Psoas muscle (tissue), 8 donors: Measurements from ENCODE around the gene TEAD1. TPM values are rescaled to one million over a fixed set of nuclear protein-coding genes. Genes with fewer than 3 reads are reported as not detected.

Source experiments
- ATAC-seq, 4 donors: fragments of 200-7000 bp; cut with Tn5 transposase; one replicate each; pipeline ENCODE4 v1.9.1; 2020; ENCODE audit warnings: moderate library complexity in 3 of 4, mild to moderate bottlenecking in 2 of 4
- DNase-seq, 2 donors: peaks; one replicate each; pipeline ENCODE4 v3.0.0-alpha.2; 2020
- H3K27ac ChIP-seq: fragments of 200-600 bp; one replicate; pipeline ENCODE4 v1.8.0; 2022
- H3K27me3 ChIP-seq, 3 donors: fragments of 200-600 bp in 1 of 3; one replicate each; pipeline versions ENCODE4 v1.6.1 to v1.8.0; 2013 to 2022; ENCODE audit warnings: low read length in 2 of 3, mild to moderate bottlenecking in 2 of 3, moderate library complexity in 1 of 3; ENCODE audit not compliant: insufficient read depth in 3 of 3
- H3K36me3 ChIP-seq, 2 donors: fragments of 200-600 bp in 1 of 2; one replicate each; pipeline versions ENCODE4 v1.6.1 to v1.8.0; 2013 to 2022; ENCODE audit warnings: low read depth in 1 of 2, mild to moderate bottlenecking in 1 of 2, moderate library complexity in 1 of 2; ENCODE audit not compliant: insufficient read depth in 1 of 2
- H3K4me1 ChIP-seq: fragments of 200-600 bp; one replicate; pipeline ENCODE4 v1.8.0; 2022
- H3K4me3 ChIP-seq: fragments of 200-600 bp; one replicate; pipeline ENCODE4 v1.8.0; 2022; ENCODE audit warnings: mild to moderate bottlenecking
- H3K9me3 ChIP-seq: fragments of 200-600 bp; one replicate; pipeline ENCODE4 v1.8.0; 2022
- CTCF ChIP-seq: fragments of 200-600 bp; IDR thresholded peaks from one replicate; pipeline ENCODE4 v1.8.0; 2022; ENCODE audit warnings: antibody characterized with exemption
- WGBS, 3 donors: extraction: QIAGEN DNeasy Blood & Tissue Kit; methylation state at CpG; one replicate each; pipeline versions ENCODE4 v1.1.6 to v1.1.7; 2013; 5-methylcytosine and 5-hydroxymethylcytosine counted together
- intact Hi-C, 2 donors: fragments of 100-400 bp; cut with DNase I; formaldehyde crosslinking; loops; one replicate each; pipeline versions ENCODE4 v1.11.0 to v1.14.2; 2022
- polyA plus RNA-seq, 3 donors: library from polyadenylated mRNA; stranded (reverse); fragments of 200-250 nt; gene quantifications; one replicate each; pipeline ENCODE4 v1.2.3, GENCODE V29; 2013
- total RNA-seq, 4 donors: library from RNA; stranded (reverse); fragmentation: NEBNext Ultra II Directional in 2 of 4; extraction: Animal tissue kit (Norgen Biotek cat#: 25700) in 2 of 4; gene quantifications; one replicate each; pipeline versions ENCODE4 v1.2.1 to v1.2.4, GENCODE V29; 2021 to 2023
- donor health status: healthy with polysubstance abuse.
- donor health status: DM: no; HTN: no; CAD: no; lungs with moderate emphysema.
- donor health status: Bipolar disorder and iron deficiency.
- donor health status: healthy.
- donor health status: DM: yes; HTN: yes; CAD: no.
- donor health status: DM: no; HTN: no; CAD: no.
- donor health status: DM: no; HTN: no; CAD: no.
- donor health status: DM: yes; HTN: yes; CAD: no.

TEAD1 gene
- total and polyA plus RNA-seq, 7 donors: 11.3 to 178 (median 112) TPM

DNA sequence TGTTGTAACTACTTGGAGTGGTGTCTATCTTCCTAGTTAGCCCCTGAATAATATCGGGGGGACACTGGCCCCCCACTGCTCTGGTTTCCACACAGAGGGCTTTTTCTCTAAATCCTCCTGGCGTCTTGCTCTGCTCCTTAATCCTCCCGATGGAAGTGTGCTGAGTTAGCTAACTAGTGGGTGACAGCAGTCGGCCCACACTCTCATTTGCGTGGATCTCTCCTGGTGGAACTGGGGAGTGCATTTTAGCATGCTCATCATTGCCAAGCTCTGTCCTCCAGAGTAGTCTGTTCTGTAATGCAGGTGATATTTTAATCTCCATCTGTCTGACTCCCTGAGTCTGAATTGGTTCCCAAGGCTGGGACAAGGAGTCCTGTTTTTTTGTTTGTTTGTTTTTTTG, 288.8 kb downstream of the TEAD1 start:
- Histone ChIP-seq H3K4me3 (no peak overlapping the region), H3K36me3 (no peaks in the 10 kb centered on the region), H3K9me3 (no peaks in the 10 kb centered on the region), H3K4me1 (no peaks in the 10 kb centered on the region), H3K27me3 (no peaks in the 10 kb centered on the region), H3K27ac (no peak overlapping the region)
- intact Hi-C loops: loop anchor here (5.0 kb wide), 4 partner anchors 184 to 631 kb away; no protein-coding TSS in a partner anchor
- no peak for TF ChIP-seq CTCF
- no peak for DNase-seq
- WGBS, 3 donors: 68 to 82% (median 81%) methylated on average over 5 of the region's 5 CpGs
- no peak for ATAC-seq

- Histone ChIP-seq H3K27ac (no peak overlapping the region), H3K4me1 (no peaks in the 10 kb centered on the region), H3K4me3 (no peak overlapping the region), H3K36me3 (no peaks in the 10 kb centered on the region), H3K9me3 (no peaks in the 10 kb centered on the region), H3K27me3 (no peaks in the 10 kb centered on the region)
- DNase-seq (peak; percentile 56 to 70), ATAC-seq (peak; percentile 72 to 91 (median 85))
- peak; percentile 82 for TF ChIP-seq CTCF
- 21 to 26% (median 22%) methylated on average over 13 of the region's 13 CpGs for WGBS, 3 donors
- intact Hi-C loops: loop anchor here (2.0 to 5.0 kb wide), 5 partner anchors 183 to 632 kb away; no protein-coding TSS in a partner anchor
Observed at GRCh38 chr11:12963792-12964536, 289.7 kb downstream of the TEAD1 start.

DNA sequence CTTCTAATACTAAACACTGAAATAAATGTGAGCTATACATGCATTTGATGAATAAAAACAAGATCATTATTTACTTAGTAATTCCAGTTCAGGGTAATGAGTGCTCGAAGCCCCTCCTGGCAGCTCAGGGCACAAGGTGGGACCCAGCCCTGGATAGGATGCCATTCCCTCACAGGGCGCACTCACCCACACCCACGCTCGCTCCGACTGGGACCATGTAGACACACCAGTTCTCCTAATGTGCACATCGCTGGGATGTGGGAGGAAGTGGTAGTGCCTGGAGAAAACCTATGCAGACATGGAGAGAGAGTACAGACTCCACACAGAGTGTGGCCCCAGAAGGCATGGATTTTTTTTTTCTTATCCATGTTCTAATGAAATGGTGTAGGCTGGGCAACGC, 290.4 kb downstream of the TEAD1 start:
- Histone ChIP-seq H3K4me3 (no peak overlapping the region), H3K9me3 (no peaks in the 10 kb centered on the region), H3K36me3 (no peaks in the 10 kb centered on the region), H3K27ac (no peak overlapping the region), H3K4me1 (no peaks in the 10 kb centered on the region), H3K27me3 (no peaks in the 10 kb centered on the region)
- DNase-seq: no peak
- no peak for TF ChIP-seq CTCF
- 89 to 91% (median 89%) methylated on average over 7 of the region's 7 CpGs for WGBS, 3 donors
- intact Hi-C loops: loop anchor here (2.0 to 5.0 kb wide), 5 partner anchors 183 to 632 kb away; no protein-coding TSS in a partner anchor
- ATAC-seq: no peak

DNA sequence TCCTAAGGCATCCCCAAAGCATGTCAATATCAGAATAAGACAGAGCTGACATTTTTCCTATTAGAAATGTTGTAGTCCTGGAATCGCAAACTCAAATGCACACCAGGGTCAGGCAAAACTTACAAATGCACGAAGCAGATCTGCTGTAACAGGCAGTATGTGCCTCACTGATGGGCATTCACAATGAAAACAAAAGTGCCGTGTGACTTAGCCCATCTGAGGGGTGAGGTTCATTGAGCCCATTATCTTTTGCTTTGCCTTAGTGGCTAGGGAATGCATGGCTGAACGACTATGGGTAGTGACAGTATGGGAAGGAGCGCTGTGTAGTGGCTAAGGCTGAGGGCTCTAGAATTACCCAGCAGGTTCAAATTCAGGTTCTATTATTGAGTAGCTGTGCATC, 291.8 kb downstream of the TEAD1 start:
- H3K27ac ChIP-seq: no peak overlapping the region
- H3K36me3 ChIP-seq: no peaks in the 10 kb centered on the region
- TF ChIP-seq CTCF: no peak
- H3K27me3 ChIP-seq: no peaks in the 10 kb centered on the region
- ATAC-seq: no peak
- H3K4me3 ChIP-seq: no peak overlapping the region
- intact Hi-C loops: loop anchor here in 1 of 2 donors (5.0 kb wide), 1 partner anchor 376 kb away; no protein-coding TSS in a partner anchor
- no peak for DNase-seq
- no peaks in the 10 kb centered on the region for H3K4me1 ChIP-seq
- H3K9me3 ChIP-seq: no peaks in the 10 kb centered on the region
- 86 to 89% (median 87%) methylated on average over 5 of the region's 5 CpGs for whole genome bisulfite sequencing, 3 donors
